Brain microvascular endothelial cell (primary cell): Measurements from ENCODE around the gene PPM1N.
A peak's percentile ranks its signal among the peaks of the same experiment; 100 is the strongest.

ENCODE experiments used
- DNase-seq: peaks from one replicate; pipeline ENCODE4 v3.0.0-alpha.2; 2020
- H3K27ac ChIP-seq: fragments of 250-450 bp; sonication (Bioruptor Pico); 2 replicates; pipeline ENCODE4 v1.5.1; 2020; ENCODE audit warnings: mild to moderate bottlenecking, moderate library complexity
- H3K27me3 ChIP-seq: fragments of 250-450 bp; sonication (Bioruptor Pico); replicated peaks from 2 replicates; pipeline ENCODE4 v1.5.1; 2020; ENCODE audit warnings: mild to moderate bottlenecking
- H3K36me3 ChIP-seq: fragments of 250-450 bp; sonication (Bioruptor Pico); replicated peaks from 2 replicates; pipeline ENCODE4 v1.5.1; 2020; ENCODE audit warnings: mild to moderate bottlenecking
- H3K4me3 ChIP-seq: 2 replicates; pipeline ENCODE4 v1.5.1; 2011; ENCODE audit warnings: low read depth, mild to moderate bottlenecking, control low read depth, low read length, moderate library complexity
- CTCF ChIP-seq: IDR thresholded peaks from 2 replicates; pipeline ENCODE4 v1.5.1; 2011; ENCODE audit warnings: low read depth, mild to moderate bottlenecking, moderate library complexity, low read length, control low read depth, inconsistent platforms; ENCODE audit errors: missing control alignments
- in situ Hi-C: cut with HindIII; loops from 2 replicates; pipeline ENCODE4 v1.10.0; 2017; ENCODE audit warnings: low sequenced_read_pairs, low pct_ligation_motif_present

The PPM1N gene

GRCh38 chr19:45498411-45499195 lies at the start of gene PPM1N:
PPM1N (plus strand) TSS chr19:45498443; CDS start chr19:45498473, 30 bp downstream.
- peak within 1 kb of the TSS; percentile 43 for H3K4me3 ChIP-seq
- no peak within 1 kb of the TSS for H3K27ac ChIP-seq
- DNase-seq: no peak
- in situ Hi-C loops: no loop called here
- no peak for TF ChIP-seq CTCF
- no peaks in the 10 kb centered on the region for H3K27me3 ChIP-seq
- H3K36me3 ChIP-seq: no peaks in the 10 kb centered on the region

- in situ Hi-C loops: no loop called here
- no peaks in the 10 kb centered on the region for H3K36me3 ChIP-seq
- H3K4me3 ChIP-seq: no peak overlapping the region
- peak overlapping the region; percentile 16 for H3K27ac ChIP-seq
- no peak for DNase-seq
- H3K27me3 ChIP-seq: no peaks in the 10 kb centered on the region
- no peak for TF ChIP-seq CTCF
These were observed 49.4 kb upstream of the PPM1N start for GRCh38 chr19:45448887-45449299.

GRCh38 chr19:45450012-45450333 lies 48.3 kb upstream of the PPM1N start:
- no peak for DNase-seq
- peak overlapping the region; percentile 59 for H3K4me3 ChIP-seq
- H3K36me3 ChIP-seq: no peaks in the 10 kb centered on the region
- peak overlapping the region; percentile 96 for H3K27ac ChIP-seq
- no peaks in the 10 kb centered on the region for H3K27me3 ChIP-seq
- in situ Hi-C loops: no loop called here
- no peak for TF ChIP-seq CTCF

GRCh38 chr19:45451131-45451849 lies 47.0 kb upstream of the PPM1N start:
- TF ChIP-seq CTCF: no peak
- H3K27me3 ChIP-seq: no peaks in the 10 kb centered on the region
- H3K27ac ChIP-seq: peak overlapping the region; percentile 96
- H3K36me3 ChIP-seq: no peaks in the 10 kb centered on the region
- in situ Hi-C loops: no loop called here
- H3K4me3 ChIP-seq: peak overlapping the region; percentile 75
- DNase-seq: peak; percentile 86

- Histone ChIP-seq H3K27ac (peak overlapping the region; percentile 96), H3K27me3 (no peaks in the 10 kb centered on the region), H3K4me3 (peak overlapping the region; percentile 75), H3K36me3 (no peaks in the 10 kb centered on the region)
- DNase-seq: no peak
- in situ Hi-C loops: no loop called here
- no peak for TF ChIP-seq CTCF
These were observed 46.3 kb upstream of the PPM1N start for GRCh38 chr19:45451850-45452387.
